ENCODE measurements around the gene MAFF. TPM values are rescaled to one million over a fixed set of nuclear protein-coding genes. Genes with fewer than 3 reads are reported as not detected.
A peak's percentile ranks its signal among the peaks of the same experiment; 100 is the strongest.

MAFF gene
- total and polyA plus RNA-seq, 9 of the 15 experiments (the other 6 are each of a cell fraction or from before 2014, with no cell fraction given): 0.51 to 8.0 (median 5.4) TPM

DNA sequence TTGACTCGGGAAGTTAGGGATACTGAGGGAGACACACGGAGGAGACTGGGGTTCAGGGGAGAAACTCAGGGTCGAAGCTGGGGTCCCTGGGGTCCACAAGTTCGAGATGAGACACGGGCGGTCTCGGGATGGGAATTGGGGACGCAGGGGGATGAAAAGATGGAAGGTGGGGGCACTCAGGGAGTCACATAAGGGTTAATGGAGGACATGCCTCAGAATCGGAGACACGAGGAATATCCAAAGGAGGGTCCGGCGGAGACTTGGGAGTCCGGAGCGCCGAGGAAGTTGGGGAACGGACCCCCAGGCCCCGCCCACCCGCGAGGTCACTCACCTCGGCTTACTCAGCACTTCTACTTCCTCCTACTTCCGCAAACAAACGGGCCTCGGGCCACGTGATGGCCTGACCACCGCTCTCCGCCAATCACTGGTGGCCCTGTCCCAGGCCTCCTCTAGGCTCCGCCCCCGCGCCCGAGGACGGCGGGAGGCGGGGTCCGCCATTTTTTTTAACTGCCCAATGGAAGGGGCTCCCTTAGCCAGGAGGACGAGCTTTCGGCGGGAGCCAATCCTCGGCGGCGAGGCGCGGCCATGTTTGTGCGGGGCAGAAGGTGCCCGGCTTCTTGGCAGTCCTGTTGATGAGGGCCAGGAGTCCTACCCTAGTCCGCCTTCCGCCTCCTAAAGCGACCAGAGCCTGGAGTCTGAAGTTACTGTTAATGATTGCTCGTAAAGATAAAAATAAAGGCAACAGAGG, 20.2 kb upstream of the MAFF start, which contains the start of gene PLA2G6 (continued):
- TF ChIP-seq ZNF57 (CRISPR knock-in tag; IDR thresholded peaks at IDR 0.05): no peak
- TF ChIP-seq, protein P1, sequence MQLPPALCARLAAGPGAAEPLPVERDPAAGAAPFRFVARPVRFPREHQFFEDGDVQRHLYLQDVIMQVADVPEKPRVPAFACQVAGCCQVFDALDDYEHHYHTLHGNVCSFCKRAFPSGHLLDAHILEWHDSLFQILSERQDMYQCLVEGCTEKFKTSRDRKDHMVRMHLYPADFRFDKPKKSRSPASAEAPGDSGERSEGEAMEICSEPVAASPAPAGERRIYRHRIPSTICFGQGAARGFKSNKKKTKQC (CRISPR knock-in tag; IDR thresholded peaks at IDR 0.05): no peak
- peak; percentile 83 for TF ChIP-seq BACH1 (tag; IDR thresholded peaks at IDR 0.05)
- no peak for TF ChIP-seq ZNF561 (CRISPR knock-in tag; conservative IDR thresholded peaks at IDR 0.05)
- TF ChIP-seq KLF13 (tag; IDR thresholded peaks at IDR 0.05; ENCODE audit: borderline replicate concordance, low read depth): no peak
- TF ChIP-seq HNRNPK (IDR thresholded peaks at IDR 0.05; ENCODE audit: low read depth, low read length, poor library complexity, severe bottlenecking): no peak
- TF ChIP-seq, protein P2, sequence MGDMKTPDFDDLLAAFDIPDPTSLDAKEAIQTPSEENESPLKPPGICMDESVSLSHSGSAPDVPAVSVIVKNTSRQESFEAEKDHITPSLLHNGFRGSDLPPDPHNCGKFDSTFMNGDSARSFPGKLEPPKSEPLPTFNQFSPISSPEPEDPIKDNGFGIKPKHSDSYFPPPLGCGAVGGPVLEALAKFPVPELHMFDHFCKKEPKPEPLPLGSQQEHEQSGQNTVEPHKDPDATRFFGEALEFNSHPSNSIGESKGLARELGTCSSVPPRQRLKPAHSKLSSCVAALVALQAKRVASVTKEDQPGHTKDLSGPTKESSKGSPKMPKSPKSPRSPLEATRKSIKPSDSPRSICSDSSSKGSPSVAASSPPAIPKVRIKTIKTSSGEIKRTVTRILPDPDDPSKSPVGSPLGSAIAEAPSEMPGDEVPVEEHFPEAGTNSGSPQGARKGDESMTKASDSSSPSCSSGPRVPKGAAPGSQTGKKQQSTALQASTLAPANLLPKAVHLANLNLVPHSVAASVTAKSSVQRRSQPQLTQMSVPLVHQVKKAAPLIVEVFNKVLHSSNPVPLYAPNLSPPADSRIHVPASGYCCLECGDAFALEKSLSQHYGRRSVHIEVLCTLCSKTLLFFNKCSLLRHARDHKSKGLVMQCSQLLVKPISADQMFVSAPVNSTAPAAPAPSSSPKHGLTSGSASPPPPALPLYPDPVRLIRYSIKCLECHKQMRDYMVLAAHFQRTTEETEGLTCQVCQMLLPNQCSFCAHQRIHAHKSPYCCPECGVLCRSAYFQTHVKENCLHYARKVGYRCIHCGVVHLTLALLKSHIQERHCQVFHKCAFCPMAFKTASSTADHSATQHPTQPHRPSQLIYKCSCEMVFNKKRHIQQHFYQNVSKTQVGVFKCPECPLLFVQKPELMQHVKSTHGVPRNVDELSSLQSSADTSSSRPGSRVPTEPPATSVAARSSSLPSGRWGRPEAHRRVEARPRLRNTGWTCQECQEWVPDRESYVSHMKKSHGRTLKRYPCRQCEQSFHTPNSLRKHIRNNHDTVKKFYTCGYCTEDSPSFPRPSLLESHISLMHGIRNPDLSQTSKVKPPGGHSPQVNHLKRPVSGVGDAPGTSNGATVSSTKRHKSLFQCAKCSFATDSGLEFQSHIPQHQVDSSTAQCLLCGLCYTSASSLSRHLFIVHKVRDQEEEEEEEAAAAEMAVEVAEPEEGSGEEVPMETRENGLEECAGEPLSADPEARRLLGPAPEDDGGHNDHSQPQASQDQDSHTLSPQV (IDR thresholded peaks at IDR 0.05): 0 out of 2 replicates have a peak, but pooled peaks have one; percentile 12
- no peak for TF ChIP-seq SAP30 (IDR thresholded peaks at IDR 0.05; ENCODE audit: borderline replicate concordance, insufficient read depth, low read depth, low read length, poor library complexity, severe bottlenecking)
- no peak for TF ChIP-seq ZNF584 (CRISPR knock-in tag; IDR thresholded peaks at IDR 0.05; ENCODE audit: low read depth)
- peak; percentile 35 for TF ChIP-seq RBM25 (IDR thresholded peaks at IDR 0.05; ENCODE audit: low read depth, low read length, severe bottlenecking)
- peak; percentile 33; the same call in 1 of the 2 replicates for TF ChIP-seq GABPA (tag; conservative IDR thresholded peaks at IDR 0.05; ENCODE audit: low read depth)
- no peak for TF ChIP-seq ZNF24 (IDR thresholded peaks at IDR 0.05)
- TF ChIP-seq TFAP4 (CRISPR knock-in tag; IDR thresholded peaks at IDR 0.05; ENCODE audit: borderline replicate concordance): peak; percentile 18; the same call in 1 of the 2 replicates
- no peak for TF ChIP-seq HNRNPUL1 (IDR thresholded peaks at IDR 0.05; ENCODE audit: low read length)
- TF ChIP-seq FUS (optimal IDR thresholded peaks at IDR 0.05; ENCODE audit: low read depth, low read length): no peak
- TF ChIP-seq, protein P3, sequence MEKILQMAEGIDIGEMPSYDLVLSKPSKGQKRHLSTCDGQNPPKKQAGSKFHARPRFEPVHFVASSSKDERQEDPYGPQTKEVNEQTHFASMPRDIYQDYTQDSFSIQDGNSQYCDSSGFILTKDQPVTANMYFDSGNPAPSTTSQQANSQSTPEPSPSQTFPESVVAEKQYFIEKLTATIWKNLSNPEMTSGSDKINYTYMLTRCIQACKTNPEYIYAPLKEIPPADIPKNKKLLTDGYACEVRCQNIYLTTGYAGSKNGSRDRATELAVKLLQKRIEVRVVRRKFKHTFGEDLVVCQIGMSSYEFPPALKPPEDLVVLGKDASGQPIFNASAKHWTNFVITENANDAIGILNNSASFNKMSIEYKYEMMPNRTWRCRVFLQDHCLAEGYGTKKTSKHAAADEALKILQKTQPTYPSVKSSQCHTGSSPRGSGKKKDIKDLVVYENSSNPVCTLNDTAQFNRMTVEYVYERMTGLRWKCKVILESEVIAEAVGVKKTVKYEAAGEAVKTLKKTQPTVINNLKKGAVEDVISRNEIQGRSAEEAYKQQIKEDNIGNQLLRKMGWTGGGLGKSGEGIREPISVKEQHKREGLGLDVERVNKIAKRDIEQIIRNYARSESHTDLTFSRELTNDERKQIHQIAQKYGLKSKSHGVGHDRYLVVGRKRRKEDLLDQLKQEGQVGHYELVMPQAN (IDR thresholded peaks at IDR 0.05; ENCODE audit: borderline replicate concordance): peak; percentile 9; the same call in 1 of the 2 replicates
